Endothelial cell of umbilical vein (primary cell): ENCODE data around the gene ADARB2. TPM values are rescaled to one million over a fixed set of nuclear protein-coding genes. Genes with fewer than 3 reads are reported as not detected.

ENCODE experiments used
- BruUV-seq: library from RNA; stranded (reverse); fragments of 400-500 nt; replicated peaks from 2 replicates; lab custom pipeline; 2021; lab: Mats Ljungman, UMichigan
- CTCF ChIA-PET: fragments of 300-600, 350-600 bp; sonication (Branson Sonifier 250); formaldehyde crosslinking; loops from one replicate; lab custom pipeline; 2021; ENCODE audit warnings: antibody characterized with exemption, inconsistent platforms; lab: Charles Lee
- POLR2A ChIA-PET: fragments of 300-600, 350-600 bp; sonication (Branson Sonifier 250); formaldehyde crosslinking; loops from one replicate; lab custom pipeline; 2021; ENCODE audit warnings: antibody characterized with exemption, inconsistent platforms; lab: Charles Lee
- DNase-seq: peaks from one replicate; pipeline ENCODE4 v3.0.0-alpha.2; 2011; ENCODE audit warnings: low read depth, low spot score
- FAIRE-seq: peaks from 2 replicates; lab custom pipeline; 2011; peaks lifted over from hg19 to GRCh38; lab: Jason Lieb, UNC
- H2AFZ ChIP-seq: 2 replicates; pipeline ENCODE4 v1.6.0; 2012; ENCODE audit warnings: low read depth, low read length, control low read depth, inconsistent platforms
- H3K27ac ChIP-seq: 2 replicates; pipeline ENCODE4 v1.5.1; 2011; ENCODE audit warnings: low read depth, mild to moderate bottlenecking, control low read depth, low read length, moderate library complexity; ENCODE audit not compliant: insufficient read depth
- H3K27me3 ChIP-seq, 2 experiments: 2 replicates each; pipeline versions ENCODE4 v1.6.0 to v1.6.1; 2011; ENCODE audit warnings: low read length in 2 of 2, mixed read lengths in 1 of 2; ENCODE audit not compliant: control insufficient read depth in 2 of 2, insufficient read depth in 2 of 2
- H3K36me3 ChIP-seq, 2 experiments: 2 replicates in 1 of 2; 3 replicates in 1 of 2; pipeline ENCODE4 v1.5.1; 2011; ENCODE audit warnings: low read length in 2 of 2, mild to moderate bottlenecking in 1 of 2, moderate library complexity in 1 of 2; ENCODE audit not compliant: control insufficient read depth in 2 of 2, insufficient read depth in 2 of 2; ENCODE audit errors: extremely low read depth in 1 of 2
- H3K4me1 ChIP-seq: 3 replicates; pipeline ENCODE4 v1.5.1; 2011; ENCODE audit warnings: mild to moderate bottlenecking, low read length; ENCODE audit not compliant: control insufficient read depth, insufficient read depth; ENCODE audit errors: extremely low read depth
- H3K4me2 ChIP-seq: 2 replicates; pipeline ENCODE4 v1.6.1; 2011; ENCODE audit warnings: low read length, control low read depth, mixed read lengths; ENCODE audit not compliant: insufficient read depth
- H3K4me3 ChIP-seq, 3 experiments: fragments of 200-600 bp in 1 of 3; sonication (generic), shearing (Covaris generic) in 1 of 3; replicated peaks in 1 of 3; 2 replicates each; pipeline ENCODE4 v1.5.1; 2011 to 2016; ENCODE audit warnings: control low read depth in 3 of 3, low read length in 3 of 3, mild to moderate bottlenecking in 2 of 3, inconsistent platforms in 1 of 3, low read depth in 1 of 3, moderate library complexity in 1 of 3; ENCODE audit not compliant: insufficient read depth in 1 of 3
- H3K79me2 ChIP-seq: 2 replicates; pipeline ENCODE4 v1.6.0; 2012; ENCODE audit warnings: low read length, inconsistent platforms; ENCODE audit not compliant: control insufficient read depth, insufficient read depth
- H3K9ac ChIP-seq: replicated peaks from 2 replicates; pipeline ENCODE3; 2011; ENCODE audit warnings: low read length, control low read depth; ENCODE audit not compliant: insufficient read depth; ENCODE audit errors: extremely low read depth
- H3K9me1 ChIP-seq: replicated peaks from 3 replicates; pipeline ENCODE4 v1.6.0; 2011; ENCODE audit warnings: mild to moderate bottlenecking, low read length; ENCODE audit not compliant: control insufficient read depth, insufficient read depth; ENCODE audit errors: extremely low read depth
- H3K9me3 ChIP-seq: replicated peaks from 2 replicates; pipeline ENCODE4 v1.5.1; 2012; ENCODE audit warnings: low read length, inconsistent platforms; ENCODE audit not compliant: control insufficient read depth, insufficient read depth
- H4K20me1 ChIP-seq: replicated peaks from 2 replicates; pipeline ENCODE3; 2011; ENCODE audit warnings: mild to moderate bottlenecking, low read length; ENCODE audit not compliant: control insufficient read depth, insufficient read depth; ENCODE audit errors: extremely low read depth
- CTCF ChIP-seq, 2 donors: IDR thresholded peaks; 1 replicate in 1 of 2; 2 replicates in 1 of 2; pipeline ENCODE4 v1.5.1; 2011; ENCODE audit warnings: low read length in 2 of 2, mild to moderate bottlenecking in 2 of 2, moderate library complexity in 2 of 2, control low read depth in 1 of 2, inconsistent platforms in 1 of 2, low read depth in 1 of 2; ENCODE audit not compliant: insufficient read depth in 1 of 2; ENCODE audit errors: extremely low read depth in 1 of 2
- EZH2 ChIP-seq: IDR thresholded peaks from 2 replicates; pipeline ENCODE4 v1.6.1; 2012; ENCODE audit warnings: borderline replicate concordance, low read depth, mild to moderate bottlenecking, moderate library complexity, low read length, inconsistent platforms; ENCODE audit not compliant: severe bottlenecking
- FOS ChIP-seq: IDR thresholded peaks from 2 replicates; pipeline ENCODE4 v1.6.1; 2011; ENCODE audit warnings: mild to moderate bottlenecking, low read length, moderate library complexity, borderline replicate concordance; ENCODE audit not compliant: insufficient read depth
- GATA2 ChIP-seq: IDR thresholded peaks from 2 replicates; pipeline ENCODE4 v1.7.0; 2011; ENCODE audit warnings: low read depth, mild to moderate bottlenecking, moderate library complexity, mixed read lengths, low read length; ENCODE audit not compliant: insufficient read length, insufficient read depth
- JUN ChIP-seq: IDR thresholded peaks from 2 replicates; pipeline ENCODE4 v1.6.1; 2011; ENCODE audit warnings: borderline replicate concordance, low read depth; ENCODE audit not compliant: insufficient read length, insufficient read depth
- MAX ChIP-seq: IDR thresholded peaks from 2 replicates; pipeline ENCODE4 v1.6.1; 2011; ENCODE audit not compliant: insufficient read depth, insufficient read length
- MYC ChIP-seq: IDR thresholded peaks from one replicate; pipeline ENCODE4 v1.6.1; 2011; ENCODE audit warnings: mild to moderate bottlenecking, low read depth, low read length
- POLR2A ChIP-seq: IDR thresholded peaks from 2 replicates; pipeline ENCODE4 v1.6.1; 2012; ENCODE audit warnings: low read depth, mild to moderate bottlenecking, control low read depth, low read length
- POLR2AphosphoS5 ChIP-seq: IDR thresholded peaks from 2 replicates; pipeline ENCODE4 v1.6.1; 2012; ENCODE audit warnings: low read depth, mild to moderate bottlenecking, control low read depth, low read length, moderate library complexity; ENCODE audit not compliant: insufficient read depth
- dilution Hi-C: fragments of 300-500 bp; cut with MboI; formaldehyde crosslinking; loops from one replicate; pipeline ENCODE4 v1.15.0; 2019; ENCODE audit warnings: low sequenced_read_pairs; ENCODE audit not compliant: extremely low pct_ligation_motif_present
- intact Hi-C: fragments of 100-400 bp; cut with micrococcal nuclease; formaldehyde crosslinking; loops from one replicate; pipeline ENCODE4 v1.10.0; 2022
- polyA plus RNA-seq, 4 experiments: library from polyadenylated mRNA; depleted of rRNA in 3 of 4; stranded (reverse) in 3 of 4; unstranded in 1 of 4; fragments of >200 nt; gene quantifications; 2 replicates each; pipeline versions ENCODE4 v1.2.1 to v1.2.3, GENCODE V29; 2011 to 2012; ENCODE audit warnings: missing spikeins in 1 of 4
- total RNA-seq: library from RNA; stranded (reverse); gene quantifications from 2 replicates; pipeline ENCODE4 v1.2.3, GENCODE V29; 2021

ADARB2 gene
- total and polyA plus RNA-seq, 2 donors (not counting 3 experiments of a cell fraction or from before 2014, with no cell fraction given), result not detected

GRCh38 chr10:1778375-1778969 lies 41.1 kb upstream of the ADARB2 start:
- DNase-seq (no peak), FAIRE-seq (no peak)
- H3K4me3 ChIP-seq, result no peak overlapping the region
- no peaks in the 10 kb centered on the region for H3K4me1 ChIP-seq
- POLR2A ChIA-PET, result no interaction called here
- H3K27me3 ChIP-seq, result no peaks in the 10 kb centered on the region
- no peaks in the 10 kb centered on the region for H4K20me1 ChIP-seq
- H3K4me2 ChIP-seq, result no peak overlapping the region
- intact Hi-C loops (no loop called here), dilution Hi-C loops (no loop called here)
- H3K9ac ChIP-seq, result no peak overlapping the region
- TF ChIP-seq MYC (no peak), POLR2A (no peak), GATA2 (no peak), MAX (no peak), CTCF (IDR thresholded peaks at IDR 0.05; ENCODE audit: extremely low read depth in 1 of 2, insufficient read depth in 1 of 2, low read depth in 1 of 2, low read length in 2 of 2) (no peak), JUN (no peak), FOS (no peak), EZH2 (no peak), POLR2AphosphoS5 (no peak)
- no peak overlapping the region for H3K27ac ChIP-seq
- H3K9me1 ChIP-seq, result no peaks in the 10 kb centered on the region
- H3K36me3 ChIP-seq, result no peaks in the 10 kb centered on the region
- no TSS peak for BruUV-seq
- CTCF ChIA-PET, result no interaction called here
- H3K9me3 ChIP-seq, result no peaks in the 10 kb centered on the region
- no peaks in the 10 kb centered on the region for H3K79me2 ChIP-seq
- no peak overlapping the region for H2AFZ ChIP-seq
